GM21447 (cell line): ENCODE measurements around the gene ZNF148.
"Not testable (repeated sequence)": the region's sequence is repeated elsewhere in the genome, so short reads cannot be mapped to it uniquely, and the experiment has no call there.

Experiments used
- ATAC-seq: cut with Tn5 transposase; IDR thresholded peaks from one replicate; pipeline ENCODE4 v1.9.1; 2021; ENCODE audit not compliant: unreplicated experiment

ZNF148 gene

DNA sequence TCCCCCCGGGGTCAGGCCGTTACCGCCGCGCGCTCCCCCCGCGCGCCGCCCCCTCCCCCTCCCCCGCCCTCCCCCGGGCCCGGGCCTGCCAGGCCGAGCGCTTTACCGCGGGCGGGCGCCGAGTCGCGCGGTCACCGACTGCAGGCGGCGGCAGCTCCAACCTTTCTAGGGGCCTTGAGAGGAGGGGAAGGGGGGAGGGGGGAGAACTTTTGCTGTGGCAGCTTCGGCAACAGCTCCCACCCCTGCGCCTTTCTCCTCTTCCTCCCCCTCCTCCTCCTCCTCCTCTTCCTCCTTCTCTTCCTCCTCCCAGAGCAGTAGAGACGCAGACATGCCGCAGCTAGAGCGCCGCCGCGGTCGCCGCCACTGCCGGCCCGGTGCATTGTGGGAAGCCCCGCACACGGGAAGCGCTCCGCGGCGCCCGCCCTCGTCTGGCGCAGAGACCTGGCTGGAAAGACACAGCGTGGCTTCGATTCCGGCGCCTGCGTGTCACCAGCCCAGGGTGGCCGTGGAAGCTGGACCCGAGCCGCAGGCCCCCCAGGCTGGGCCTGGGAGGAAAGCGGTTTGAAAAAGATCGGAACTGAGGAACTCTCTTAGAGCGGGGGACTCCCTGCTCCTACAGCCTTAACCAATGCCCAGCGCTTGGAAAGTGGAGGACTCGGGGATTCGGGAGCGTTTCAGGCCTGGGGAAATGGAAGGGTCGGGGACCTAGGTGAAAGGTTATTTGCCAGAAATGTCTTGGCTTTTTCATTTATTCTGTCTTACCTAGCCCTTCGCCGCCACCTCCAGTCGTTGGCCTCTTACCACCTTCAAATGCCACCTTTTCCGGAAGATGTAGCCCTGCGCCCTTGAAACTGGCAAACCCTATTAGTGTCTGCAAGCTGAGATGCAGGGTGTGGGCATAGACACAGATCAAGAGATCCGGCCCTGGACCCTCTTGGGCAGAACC is at the start of gene ZNF148:
Gene ZNF148, minus strand, starts transcription at position 330 of the 946 bp plus-strand sequence. CDS start 61,685 bp downstream, outside the sequence.
- ATAC-seq = peak; percentile 80

DNA sequence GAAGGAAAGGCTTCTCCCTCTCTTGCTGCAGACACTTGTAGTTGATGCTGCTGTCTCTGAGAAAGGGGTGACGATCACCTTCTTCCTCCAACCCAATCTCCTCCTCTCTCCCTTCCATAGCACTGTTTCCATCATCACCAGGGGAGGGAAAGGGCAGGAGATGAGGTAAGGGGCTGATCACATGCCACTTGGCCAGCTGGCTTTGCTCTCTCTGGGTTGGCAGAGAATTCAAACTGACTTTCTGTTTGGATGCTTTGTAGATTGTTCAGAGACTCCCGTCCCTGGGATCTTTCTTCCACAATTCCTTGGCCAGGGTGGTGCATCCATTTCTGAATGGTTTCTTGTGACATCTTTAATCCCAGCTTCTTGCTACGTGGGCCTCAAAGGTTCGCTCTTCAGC is 43.2 kb upstream of the ZNF148 start:
- ATAC-seq = no peak

GRCh38 chr3:125416235-125416634 is 41.1 kb upstream of the ZNF148 start:
- ATAC-seq = no peak

GRCh38 chr3:125414669-125415068 is 39.5 kb upstream of the ZNF148 start:
- no peak for ATAC-seq

DNA sequence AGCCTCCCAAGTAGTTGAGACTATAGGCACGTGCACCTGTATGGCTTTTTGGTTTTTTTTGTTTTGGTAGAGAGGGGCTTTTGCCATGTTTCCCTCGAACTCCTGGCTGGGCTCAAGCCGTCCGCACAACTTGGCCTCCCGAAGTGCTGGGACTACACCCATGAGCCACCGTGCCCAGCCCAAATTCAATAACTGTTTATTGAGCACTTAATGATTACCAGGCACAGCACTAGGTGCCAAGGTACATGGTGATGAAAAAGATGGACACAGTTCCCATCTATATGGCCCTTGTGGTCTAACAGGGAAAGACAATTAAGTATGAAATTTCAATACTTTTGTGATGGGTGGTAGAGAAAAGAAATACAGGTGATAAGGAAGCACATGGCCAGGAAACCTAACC is 35.8 kb upstream of the ZNF148 start:
- no peak for ATAC-seq

- no peak for ATAC-seq
Measured at GRCh38 chr3:125406070-125406469, 30.9 kb upstream of the ZNF148 start.

- not testable (repeated sequence) for ATAC-seq
Measured at GRCh38 chr3:125405515-125405914, 30.4 kb upstream of the ZNF148 start.

GRCh38 chr3:125403789-125404188 is 28.7 kb upstream of the ZNF148 start:
- ATAC-seq = no peak

DNA sequence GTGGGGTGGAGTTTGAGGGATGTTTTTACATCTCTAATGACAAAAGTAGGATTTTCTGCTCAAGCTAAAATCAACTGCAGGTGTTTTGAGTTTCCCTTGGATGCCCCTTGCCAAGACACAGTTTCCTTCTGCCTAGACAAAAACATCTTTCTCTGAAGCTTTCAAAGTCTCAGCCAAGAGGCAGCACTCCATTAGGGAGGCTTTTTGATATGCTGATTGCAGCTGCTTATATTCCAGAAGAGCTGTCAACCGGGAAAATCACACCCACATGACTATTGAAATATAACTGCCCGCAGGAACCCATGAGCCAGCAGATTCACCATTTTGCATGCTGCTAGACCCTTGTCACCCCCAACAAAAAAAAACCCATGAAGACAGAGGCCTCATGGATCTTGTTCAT is 27.5 kb upstream of the ZNF148 start:
- ATAC-seq = no peak

- no peak for ATAC-seq
Measured at GRCh38 chr3:125401402-125401801, 26.3 kb upstream of the ZNF148 start.

GRCh38 chr3:125398952-125399351 is 23.8 kb upstream of the ZNF148 start:
- no peak for ATAC-seq

GRCh38 chr3:125395091-125395490 is 20.0 kb upstream of the ZNF148 start:
- ATAC-seq = no peak

GRCh38 chr3:125394406-125394805 is 19.3 kb upstream of the ZNF148 start:
- no peak for ATAC-seq

DNA sequence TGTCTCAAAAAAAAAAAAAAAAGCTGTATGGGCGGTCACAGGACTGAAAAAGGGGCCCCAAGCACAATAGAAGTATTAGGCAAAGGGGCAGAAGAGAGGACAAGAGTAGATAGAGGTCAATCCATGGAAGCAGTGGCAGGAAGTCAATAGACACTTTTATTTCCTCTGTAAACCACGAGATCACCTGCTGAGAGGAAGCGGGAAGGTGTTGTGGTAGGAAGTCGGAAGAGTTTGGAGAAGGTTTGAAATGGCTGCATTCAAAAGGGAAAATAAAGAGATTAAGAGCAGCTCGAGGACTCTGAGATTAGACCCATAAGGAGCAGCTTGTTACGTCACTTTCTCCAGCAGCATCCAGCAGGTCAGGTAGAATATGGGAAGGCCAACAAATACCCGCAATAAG is 14.2 kb upstream of the ZNF148 start:
- ATAC-seq = no peak

- not testable (repeated sequence) for ATAC-seq
Measured at GRCh38 chr3:125388369-125388768, 13.2 kb upstream of the ZNF148 start.

DNA sequence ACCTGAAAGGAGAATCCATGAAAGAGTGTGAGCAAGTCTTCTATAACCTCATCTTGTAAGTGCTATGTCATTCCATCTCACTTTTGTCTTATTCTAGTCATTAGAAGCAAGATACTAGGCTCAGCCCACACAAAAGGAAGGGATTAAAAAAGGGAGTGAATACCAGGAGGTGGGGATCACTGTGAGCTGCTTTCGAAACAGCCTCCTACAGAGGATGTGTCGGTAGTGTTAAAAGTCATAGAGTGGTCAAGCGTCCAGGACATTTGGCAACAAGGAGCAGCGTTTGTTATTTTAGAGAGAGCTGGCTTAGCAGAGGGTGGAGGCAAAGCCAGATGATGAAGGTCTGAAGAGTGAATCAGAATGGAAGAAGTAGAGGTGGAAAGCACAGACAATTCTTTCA is 11.7 kb upstream of the ZNF148 start:
- no peak for ATAC-seq

- ATAC-seq = no peak
Measured at GRCh38 chr3:125383744-125384143, 8.6 kb upstream of the ZNF148 start.

- ATAC-seq = no peak
Measured at GRCh38 chr3:125382298-125382697, 7.2 kb upstream of the ZNF148 start.

DNA sequence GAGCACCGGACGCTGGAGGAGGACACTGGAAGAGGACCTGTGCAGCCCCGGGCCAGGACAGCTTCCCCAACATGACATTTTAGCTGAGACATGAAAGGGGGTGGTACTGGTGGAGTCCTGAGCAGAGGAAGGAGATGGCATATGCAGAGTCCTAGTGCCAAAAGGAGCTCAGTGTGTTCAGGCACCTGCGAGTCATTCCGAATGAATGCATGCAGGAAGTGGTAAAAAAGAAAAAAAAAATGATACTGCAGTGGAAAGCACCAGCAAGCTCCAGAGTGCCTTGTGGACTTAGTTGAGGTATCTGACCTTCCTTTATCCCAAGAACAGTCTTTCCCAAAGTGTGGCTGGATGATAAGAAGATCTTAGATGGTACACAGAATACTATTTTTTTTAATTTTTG is 6.6 kb upstream of the ZNF148 start:
- peak; percentile 46 for ATAC-seq

DNA sequence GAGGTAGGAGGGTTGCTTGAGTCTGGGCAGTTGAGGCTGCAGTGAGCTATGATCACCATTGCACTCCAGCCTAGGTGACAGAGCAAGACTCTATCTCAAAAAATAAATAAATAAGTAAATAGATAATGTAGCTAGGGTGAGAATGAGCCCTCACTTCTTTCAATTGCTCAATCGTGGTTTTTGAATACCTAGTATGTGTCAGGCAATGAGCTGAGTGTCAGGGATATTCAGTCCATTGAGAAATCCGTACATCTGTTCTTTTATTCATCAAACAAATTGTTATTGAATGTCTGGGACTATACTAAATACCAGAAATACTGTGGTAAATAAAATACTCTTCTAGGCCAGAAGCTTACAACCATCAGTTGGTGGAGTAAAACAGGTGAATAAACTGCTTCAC is 6.2 kb upstream of the ZNF148 start:
- ATAC-seq = no peak

DNA sequence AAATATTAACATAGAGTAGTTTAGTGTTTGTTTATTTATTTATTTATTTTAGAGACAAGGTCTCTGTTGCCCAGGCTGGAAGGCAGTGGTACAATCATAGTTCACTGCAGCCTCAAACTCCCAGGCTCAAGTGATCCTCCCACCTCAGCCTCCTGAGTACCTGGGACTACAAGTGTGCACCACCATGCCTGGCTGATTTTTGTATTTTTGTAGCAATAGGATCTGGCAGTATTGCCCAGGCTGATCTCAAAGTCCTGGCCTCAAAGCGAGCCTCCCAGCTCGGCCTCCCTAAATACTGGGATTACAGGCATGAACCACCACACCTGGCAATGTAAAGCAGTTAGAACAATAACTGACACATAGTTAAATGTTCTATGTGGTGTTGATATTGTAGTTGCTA is 4.4 kb upstream of the ZNF148 start:
- ATAC-seq = no peak

DNA sequence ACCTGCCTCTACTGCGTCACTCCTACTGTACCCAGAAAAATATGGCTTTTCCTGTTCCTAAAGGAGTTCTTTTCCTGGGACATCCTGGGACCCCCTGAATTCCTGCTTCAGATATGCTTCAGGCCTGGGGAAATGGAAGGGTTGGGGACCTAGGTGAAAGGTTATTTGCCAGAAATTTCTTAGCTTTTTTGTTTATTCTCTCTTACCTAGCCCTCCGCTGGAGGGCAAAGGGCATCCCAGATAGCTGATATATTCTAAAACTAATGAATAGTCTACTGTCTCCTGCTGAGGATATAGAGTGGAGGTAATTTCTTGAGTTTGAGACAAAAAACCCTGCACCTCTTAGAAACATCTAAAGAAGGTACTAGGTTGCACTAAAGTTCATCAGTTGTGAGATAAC is 3.6 kb upstream of the ZNF148 start:
- no peak for ATAC-seq
